BE2C (cell line): ENCODE results near the gene PREX1.
A peak's percentile ranks its signal among the peaks of the same experiment; 100 is the strongest.

Source experiments
- DNase-seq: peaks from one replicate; pipeline ENCODE4 v3.0.0-alpha.2; 2020
- H3K27me3 ChIP-seq: fragments of 250-450 bp; sonication (Bioruptor Pico); 2 replicates; pipeline ENCODE4 v1.5.1; 2020; ENCODE audit warnings: mild to moderate bottlenecking
- H3K36me3 ChIP-seq: fragments of 250-450 bp; sonication (Bioruptor Pico); 2 replicates; pipeline ENCODE4 v1.5.1; 2020; ENCODE audit warnings: mild to moderate bottlenecking
- H3K4me1 ChIP-seq: fragments of 250-450 bp; sonication (Bioruptor Pico); 2 replicates; pipeline ENCODE4 v1.5.1; 2020
- H3K4me3 ChIP-seq: 2 replicates; pipeline ENCODE4 v1.5.1; 2011; ENCODE audit warnings: low read depth, low read length
- H3K9me3 ChIP-seq: fragments of 250-450 bp; sonication (Bioruptor Pico); 2 replicates; pipeline ENCODE4 v1.5.1; 2020
- CTCF ChIP-seq: IDR thresholded peaks from 2 replicates; pipeline ENCODE4 v1.5.1; 2012; ENCODE audit warnings: mild to moderate bottlenecking, low read depth, low read length

PREX1 gene

GRCh38 chr20:48701702-48702101 is 126.1 kb downstream of the PREX1 start:
- no peak for TF ChIP-seq CTCF
- Histone ChIP-seq H3K27me3 (no peaks in the 10 kb centered on the region), H3K4me1 (peaks cover 32% of the 10 kb centered on the region), H3K36me3 (no peaks in the 10 kb centered on the region), H3K4me3 (no peak overlapping the region), H3K9me3 (no peaks in the 10 kb centered on the region)
- DNase-seq: no peak

- peak; percentile 52 for TF ChIP-seq CTCF
- H3K36me3 ChIP-seq: no peaks in the 10 kb centered on the region
- H3K4me1 ChIP-seq: peaks cover 27% of the 10 kb centered on the region
- H3K9me3 ChIP-seq: no peaks in the 10 kb centered on the region
- no peaks in the 10 kb centered on the region for H3K27me3 ChIP-seq
- no peak for DNase-seq
- H3K4me3 ChIP-seq: no peak overlapping the region
Observed at GRCh38 chr20:48698507-48699267, 129.1 kb downstream of the PREX1 start.

GRCh38 chr20:48697845-48698491 is 129.8 kb downstream of the PREX1 start:
- no peak for TF ChIP-seq CTCF
- Histone ChIP-seq H3K9me3 (no peaks in the 10 kb centered on the region), H3K36me3 (no peaks in the 10 kb centered on the region), H3K4me3 (no peak overlapping the region), H3K27me3 (no peaks in the 10 kb centered on the region), H3K4me1 (peaks cover 20% of the 10 kb centered on the region)
- DNase-seq: peak; percentile 94

- no peak overlapping the region for H3K4me3 ChIP-seq
- H3K9me3 ChIP-seq: no peaks in the 10 kb centered on the region
- TF ChIP-seq CTCF: no peak
- no peaks in the 10 kb centered on the region for H3K27me3 ChIP-seq
- peaks cover 13% of the 10 kb centered on the region for H3K4me1 ChIP-seq
- H3K36me3 ChIP-seq: no peaks in the 10 kb centered on the region
- no peak for DNase-seq
Observed at GRCh38 chr20:48696671-48697070, 131.1 kb downstream of the PREX1 start.

- H3K36me3 ChIP-seq: no peaks in the 10 kb centered on the region
- no peaks in the 10 kb centered on the region for H3K9me3 ChIP-seq
- H3K4me1 ChIP-seq: peaks cover 19% of the 10 kb centered on the region
- no peak for DNase-seq
- TF ChIP-seq CTCF: no peak
- H3K4me3 ChIP-seq: no peak overlapping the region
- no peaks in the 10 kb centered on the region for H3K27me3 ChIP-seq
Observed at GRCh38 chr20:48695738-48696137, 132.1 kb downstream of the PREX1 start.

- Histone ChIP-seq H3K27me3 (no peaks in the 10 kb centered on the region), H3K9me3 (no peaks in the 10 kb centered on the region), H3K4me3 (no peak overlapping the region), H3K36me3 (no peaks in the 10 kb centered on the region), H3K4me1 (peaks cover 22% of the 10 kb centered on the region)
- TF ChIP-seq CTCF: no peak
- DNase-seq: no peak
Observed at GRCh38 chr20:48695255-48695654, 132.5 kb downstream of the PREX1 start.
